Lung (tissue), 12 donors: Measurements from ENCODE around the gene PLA2G5. TPM values are rescaled to one million over a fixed set of nuclear protein-coding genes. Genes with fewer than 3 reads are reported as not detected.

Source experiments
- ATAC-seq: fragments of 200-7000 bp; cut with Tn5 transposase; one replicate; pipeline ENCODE4 v1.9.1; 2020; ENCODE audit warnings: moderate number of reproducible peaks; ENCODE audit not compliant: insufficient read depth, low FRiP score
- DNase-seq, 3 donors: peaks; one replicate each; pipeline ENCODE4 v3.0.0-alpha.2; 2013 to 2017
- H3K27ac ChIP-seq, 2 donors: one replicate each; pipeline ENCODE4 v1.5.1; 2013; ENCODE audit warnings: mild to moderate bottlenecking in 2 of 2, moderate library complexity in 2 of 2, control low read depth in 1 of 2, inconsistent platforms in 1 of 2, low read depth in 1 of 2, low read length in 1 of 2
- H3K27me3 ChIP-seq, 3 donors: one replicate each; pipeline ENCODE4 v1.5.1; 2013; ENCODE audit warnings: low read length in 2 of 3; ENCODE audit not compliant: control insufficient read depth in 3 of 3, insufficient read depth in 3 of 3
- H3K36me3 ChIP-seq, 4 donors: one replicate each; pipeline ENCODE4 v1.5.1; 2013; ENCODE audit warnings: low read length in 4 of 4, mild to moderate bottlenecking in 1 of 4, moderate library complexity in 1 of 4; ENCODE audit not compliant: control insufficient read depth in 4 of 4, insufficient read depth in 4 of 4
- H3K4me1 ChIP-seq, 5 donors: one replicate each; pipeline ENCODE4 v1.5.1; 2013; ENCODE audit warnings: low read length in 5 of 5, mild to moderate bottlenecking in 2 of 5, moderate library complexity in 1 of 5; ENCODE audit not compliant: control insufficient read depth in 5 of 5, insufficient read depth in 5 of 5
- H3K4me3 ChIP-seq: one replicate; pipeline ENCODE4 v1.5.1; 2013; ENCODE audit warnings: mild to moderate bottlenecking, control low read depth, moderate library complexity
- H3K9ac ChIP-seq, 2 donors: one replicate each; pipeline ENCODE4 v1.5.1; 2013; ENCODE audit warnings: low read length in 2 of 2, control low read depth in 1 of 2; ENCODE audit not compliant: insufficient read depth in 1 of 2
- H3K9me3 ChIP-seq, 4 donors: one replicate each; pipeline ENCODE4 v1.5.1; 2013; ENCODE audit warnings: low read length in 3 of 4, mild to moderate bottlenecking in 1 of 4, moderate library complexity in 1 of 4; ENCODE audit not compliant: control insufficient read depth in 4 of 4, insufficient read depth in 3 of 4
- CTCF ChIP-seq: IDR thresholded peaks from 2 replicates; pipeline ENCODE4 v1.5.1; 2012; ENCODE audit warnings: mild to moderate bottlenecking; ENCODE audit errors: control extremely low read depth, extremely low read depth
- WGBS, 2 donors: extraction: QIAGEN DNeasy Blood & Tissue Kit; methylation state at CpG; one replicate each; pipeline ENCODE4 v1.1.7; 2013; 5-methylcytosine and 5-hydroxymethylcytosine counted together
- polyA plus RNA-seq, 2 donors: library from polyadenylated mRNA; stranded (reverse); fragments of 200-250 nt; gene quantifications; one replicate each; pipeline ENCODE4 v1.2.1, GENCODE V29; 2013
- total RNA-seq, 2 donors: library from RNA; depleted of rRNA in 1 of 2; stranded (reverse); fragments of >200 nt in 1 of 2; gene quantifications; one replicate each; pipeline ENCODE4 v1.2.1, GENCODE V29; 2014 to 2021
- donor health status: control.
- donor health status: control.
- donor health status: Bipolar disorder and iron deficiency.
- donor health status: healthy.
- donor health status: DM: yes; HTN: yes; CAD: no.

Gene PLA2G5
- total and polyA plus RNA-seq, 4 donors, result 1.1 to 6.5 (median 2.6) TPM

- DNase-seq, result no peak
- no peak within 1 kb of the TSS for H3K27ac ChIP-seq
- H3K4me3 ChIP-seq, result no peak within 1 kb of the TSS
- peaks cover 0 to 10% (median 0%) of the 10 kb centered on the region in 5 donors for H3K4me1 ChIP-seq
- WGBS, 2 donors, result 90 to 95% methylated on average over 9 of the region's 9 CpGs
- H3K9ac ChIP-seq, result no peak within 1 kb of the TSS
- no peak for ATAC-seq
- no peaks in the 10 kb centered on the region for H3K36me3 ChIP-seq
- H3K9me3 ChIP-seq, result no peaks in the 10 kb centered on the region
- no peaks in the 10 kb centered on the region for H3K27me3 ChIP-seq
- TF ChIP-seq CTCF, result no peak
These were observed 69.1 kb downstream of the PLA2G5 start, which contains the start of gene PLA2G2F for GRCh38 chr1:20138961-20139550. Gene PLA2G2F (plus strand): TSS chr1:20139323. CDS start chr1:20139428, 105 bp downstream.

- H3K4me3 ChIP-seq, result no peak overlapping the region
- no peak for DNase-seq
- TF ChIP-seq CTCF, result no peak
- no peaks in the 10 kb centered on the region for H3K27me3 ChIP-seq
- WGBS, 2 donors, result 83% methylated on average over 13 of the region's 13 CpGs
- H3K9ac ChIP-seq, result no peak overlapping the region
- H3K4me1 ChIP-seq, result peaks cover 0 to 10% (median 0%) of the 10 kb centered on the region in 5 donors
- ATAC-seq, result no peak
- H3K27ac ChIP-seq, result no peak overlapping the region
- no peaks in the 10 kb centered on the region for H3K9me3 ChIP-seq
- H3K36me3 ChIP-seq, result no peaks in the 10 kb centered on the region
These were observed 70.0 kb downstream of the PLA2G5 start for GRCh38 chr1:20139776-20140612.

GRCh38 chr1:20141001-20141400 lies 71.0 kb downstream of the PLA2G5 start:
- ATAC-seq (no peak), DNase-seq (no peak)
- Histone ChIP-seq H3K4me1 (peaks cover 0 to 10% (median 0%) of the 10 kb centered on the region in 5 donors), H3K4me3 (no peak overlapping the region), H3K27me3 (no peaks in the 10 kb centered on the region), H3K9ac (no peak overlapping the region), H3K27ac (no peak overlapping the region), H3K36me3 (no peaks in the 10 kb centered on the region), H3K9me3 (no peaks in the 10 kb centered on the region)
- TF ChIP-seq CTCF, result no peak
- WGBS, 2 donors, result 86 to 91% methylated on average over 9 of the region's 9 CpGs
